ENCODE measurements around the gene TNNI2. TPM values are rescaled to one million over a fixed set of nuclear protein-coding genes. Genes with fewer than 3 reads are reported as not detected.

TNNI2 gene
- total RNA-seq, 1 donor: not detected

DNA sequence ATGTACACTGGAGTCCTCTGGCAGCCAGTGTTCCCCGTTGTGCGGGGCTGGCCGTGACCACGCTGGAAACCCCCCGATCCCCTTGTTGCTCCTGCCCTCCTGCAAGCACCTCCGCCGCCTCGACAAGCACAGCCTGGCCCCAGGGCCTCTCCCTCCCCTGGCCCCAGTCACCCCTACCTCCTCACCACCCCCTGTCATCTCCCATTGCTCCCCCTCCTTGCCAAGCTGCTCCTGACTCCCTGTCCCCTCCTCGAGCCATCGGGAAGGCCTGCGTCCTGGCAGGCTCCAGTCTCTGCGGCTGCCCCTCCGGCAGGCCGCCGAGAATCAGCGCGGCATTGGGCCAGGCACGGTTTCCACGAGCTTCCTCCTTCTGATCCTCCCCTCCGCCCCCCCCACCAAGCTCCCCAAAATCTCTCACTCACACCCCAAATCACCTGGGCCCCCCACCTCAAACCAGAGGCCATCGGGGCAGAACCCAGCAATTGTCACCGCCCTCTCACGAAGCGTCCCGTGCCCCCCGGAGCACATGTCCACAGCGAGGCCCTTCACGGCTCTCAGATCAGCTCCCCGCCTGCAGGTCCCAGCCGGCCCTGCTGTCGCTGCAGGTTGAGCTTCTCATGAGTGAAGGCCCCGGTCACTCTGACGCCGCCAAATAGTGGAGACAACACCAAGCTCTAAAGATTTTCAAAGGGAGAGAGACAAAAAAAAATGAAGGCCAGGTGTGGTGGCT, 8.4 kb downstream of the TNNI2 start:
- no peak overlapping the region for H3K4me3 ChIP-seq (ENCODE audit: low read depth, low read length)
- TF ChIP-seq, protein P1, sequence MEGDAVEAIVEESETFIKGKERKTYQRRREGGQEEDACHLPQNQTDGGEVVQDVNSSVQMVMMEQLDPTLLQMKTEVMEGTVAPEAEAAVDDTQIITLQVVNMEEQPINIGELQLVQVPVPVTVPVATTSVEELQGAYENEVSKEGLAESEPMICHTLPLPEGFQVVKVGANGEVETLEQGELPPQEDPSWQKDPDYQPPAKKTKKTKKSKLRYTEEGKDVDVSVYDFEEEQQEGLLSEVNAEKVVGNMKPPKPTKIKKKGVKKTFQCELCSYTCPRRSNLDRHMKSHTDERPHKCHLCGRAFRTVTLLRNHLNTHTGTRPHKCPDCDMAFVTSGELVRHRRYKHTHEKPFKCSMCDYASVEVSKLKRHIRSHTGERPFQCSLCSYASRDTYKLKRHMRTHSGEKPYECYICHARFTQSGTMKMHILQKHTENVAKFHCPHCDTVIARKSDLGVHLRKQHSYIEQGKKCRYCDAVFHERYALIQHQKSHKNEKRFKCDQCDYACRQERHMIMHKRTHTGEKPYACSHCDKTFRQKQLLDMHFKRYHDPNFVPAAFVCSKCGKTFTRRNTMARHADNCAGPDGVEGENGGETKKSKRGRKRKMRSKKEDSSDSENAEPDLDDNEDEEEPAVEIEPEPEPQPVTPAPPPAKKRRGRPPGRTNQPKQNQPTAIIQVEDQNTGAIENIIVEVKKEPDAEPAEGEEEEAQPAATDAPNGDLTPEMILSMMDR (IDR thresholded peaks at IDR 0.05; ENCODE audit: insufficient read depth, low read depth, low read length): no peak
- no peak for DNase-seq (ENCODE audit: low read depth)

DNA sequence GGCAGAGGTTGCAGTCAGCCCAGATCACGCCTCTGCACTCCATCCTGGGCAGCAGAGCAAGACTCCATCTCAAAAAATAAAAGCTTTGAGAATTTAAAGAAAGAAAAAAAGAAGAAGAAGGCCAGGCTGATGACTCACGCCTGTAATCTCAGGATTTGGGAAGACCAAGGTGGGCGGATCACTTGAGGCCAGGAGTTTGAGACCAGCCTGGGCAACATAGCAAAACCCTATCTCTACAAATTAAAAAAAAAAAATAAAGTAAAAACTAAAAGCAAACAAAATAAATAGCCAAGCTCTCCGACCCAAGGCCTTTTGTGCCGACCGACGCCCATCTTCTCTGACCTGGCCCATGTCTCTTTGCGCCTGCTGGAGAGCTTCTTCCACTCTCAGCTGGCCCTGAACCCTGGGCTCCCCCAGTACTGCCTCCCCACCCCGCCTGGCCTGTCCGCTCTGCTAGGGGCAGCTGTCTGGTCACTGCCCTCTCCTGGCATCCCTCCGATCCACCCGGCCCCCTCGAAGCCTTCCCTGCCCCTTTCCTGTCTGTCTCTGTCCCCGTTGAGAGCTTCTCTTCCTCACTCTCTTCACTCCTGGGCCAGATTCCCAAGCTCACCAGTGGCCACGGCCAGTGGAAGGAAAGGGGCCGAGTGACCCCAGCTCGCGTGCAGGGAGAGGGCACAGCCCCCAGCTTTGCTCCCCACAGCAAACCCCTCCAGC, 9.3 kb downstream of the TNNI2 start:
- H3K4me3 ChIP-seq (ENCODE audit: low read depth, low read length): no peak overlapping the region
- TF ChIP-seq, protein P1 (IDR thresholded peaks at IDR 0.05; ENCODE audit: insufficient read depth, low read depth, low read length): no peak
- DNase-seq (ENCODE audit: low read depth): peak; percentile 18

DNA sequence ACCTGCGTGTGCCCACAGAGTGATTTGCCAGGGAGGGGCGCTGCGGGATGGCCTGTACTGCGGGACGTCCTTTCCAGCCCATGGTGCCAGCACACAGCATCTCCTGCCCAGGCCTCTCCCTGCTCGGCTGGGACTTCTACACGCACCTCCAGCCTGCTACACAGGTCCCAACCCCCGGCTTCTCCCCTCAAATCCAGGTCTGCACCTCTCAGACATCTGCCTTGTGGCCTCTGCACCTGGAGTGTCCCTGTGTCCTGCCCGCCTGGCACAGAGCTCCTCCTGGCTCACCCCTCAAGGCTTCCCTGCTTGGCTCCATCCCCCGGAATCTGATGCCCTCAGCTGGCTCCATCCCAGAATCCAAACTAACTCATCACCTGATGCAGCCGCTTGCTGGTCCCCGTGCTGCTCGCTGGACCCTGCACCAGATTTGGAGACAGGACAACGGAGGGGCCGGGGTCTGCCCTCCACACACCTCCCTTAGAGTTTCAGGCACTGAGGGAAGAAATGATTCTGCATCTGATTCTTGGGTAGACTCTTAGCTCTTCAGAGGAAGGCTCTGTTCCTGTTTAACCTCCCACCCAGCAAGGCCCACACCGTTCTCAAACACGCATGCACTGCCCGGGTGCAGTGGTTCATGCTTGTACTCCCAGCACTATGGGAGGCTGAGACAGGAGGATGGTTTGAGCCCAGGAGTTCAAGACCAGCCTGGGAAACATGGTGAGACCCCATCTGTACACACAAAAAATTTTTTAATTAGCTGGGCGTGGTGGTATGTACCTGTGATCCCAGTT, 10.1 kb downstream of the TNNI2 start:
- no peak for DNase-seq (ENCODE audit: low read depth)
- H3K4me3 ChIP-seq (ENCODE audit: low read depth, low read length): no peak overlapping the region
- TF ChIP-seq, protein P1 (IDR thresholded peaks at IDR 0.05; ENCODE audit: insufficient read depth, low read depth, low read length): no peak

DNA sequence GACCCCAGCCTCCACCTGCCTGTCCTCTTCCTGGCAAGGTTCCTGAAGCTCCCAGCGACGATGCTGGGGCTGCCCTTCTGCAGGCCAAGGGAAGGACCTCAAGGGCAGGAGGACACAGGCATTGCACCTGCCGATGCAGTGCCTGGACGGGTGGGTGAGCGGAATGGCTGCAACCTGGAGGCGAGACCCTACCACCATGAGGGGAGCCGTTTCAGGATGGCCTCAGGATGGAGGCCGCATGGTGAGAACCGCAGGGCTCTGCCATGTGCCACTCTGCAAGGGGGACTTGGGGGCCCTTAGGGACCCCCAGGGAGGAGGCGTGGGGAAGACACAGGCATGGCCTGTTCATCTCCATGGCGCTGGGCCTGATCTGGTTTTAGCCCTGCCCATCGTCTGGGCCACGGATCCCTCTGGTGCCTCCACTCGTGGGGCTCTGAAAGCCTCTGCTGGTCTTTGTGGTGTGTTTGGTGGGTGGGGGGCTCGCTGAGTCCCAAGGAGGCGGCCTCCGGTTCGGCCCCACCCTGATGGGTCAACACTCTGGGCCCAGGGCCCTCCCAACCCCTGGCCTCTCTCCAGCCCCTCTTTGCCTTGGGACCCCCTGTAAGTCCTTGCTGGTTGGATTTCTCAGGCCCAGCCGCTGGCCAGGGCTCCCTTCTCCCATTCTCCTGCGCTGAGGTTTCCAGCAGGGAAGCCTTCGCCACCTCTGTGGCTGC, 12.8 kb downstream of the TNNI2 start:
- TF ChIP-seq, protein P1 (IDR thresholded peaks at IDR 0.05; ENCODE audit: insufficient read depth, low read depth, low read length): no peak
- H3K4me3 ChIP-seq (ENCODE audit: low read depth, low read length): no peak overlapping the region
- DNase-seq (ENCODE audit: low read depth): no peak

DNA sequence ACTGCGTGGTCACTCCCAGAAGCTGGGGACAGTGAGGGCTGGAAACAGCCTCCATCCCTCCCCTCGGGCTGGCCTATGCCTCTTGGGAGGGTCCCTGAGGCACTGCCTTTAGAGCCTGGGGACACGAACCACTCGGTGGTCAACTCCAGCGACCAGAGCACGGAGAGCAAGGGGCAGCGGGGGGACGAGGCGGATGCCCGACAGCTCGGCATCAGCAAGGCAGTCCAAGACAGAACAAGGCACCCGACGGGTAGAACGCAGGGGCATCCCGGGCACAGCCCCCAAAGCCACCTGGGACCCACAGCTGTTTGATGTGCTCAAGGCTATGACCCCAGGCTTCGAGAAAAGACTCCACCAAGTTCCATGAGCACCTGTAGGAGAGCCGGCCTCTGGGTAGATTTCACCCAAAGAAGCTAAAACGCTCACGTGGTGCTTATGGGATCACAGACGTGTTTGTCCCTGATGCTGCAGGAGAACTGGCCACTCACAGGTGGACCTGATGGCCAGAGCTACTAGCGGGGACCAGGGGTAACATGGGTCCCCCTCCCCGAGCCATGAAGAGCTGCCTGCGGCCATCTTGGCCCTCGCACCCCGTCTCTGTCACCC, 13.6 kb downstream of the TNNI2 start:
- no peak for DNase-seq (ENCODE audit: low read depth)
- H3K4me3 ChIP-seq (ENCODE audit: low read depth, low read length): no peak overlapping the region
- TF ChIP-seq, protein P1 (IDR thresholded peaks at IDR 0.05; ENCODE audit: insufficient read depth, low read depth, low read length): no peak

DNA sequence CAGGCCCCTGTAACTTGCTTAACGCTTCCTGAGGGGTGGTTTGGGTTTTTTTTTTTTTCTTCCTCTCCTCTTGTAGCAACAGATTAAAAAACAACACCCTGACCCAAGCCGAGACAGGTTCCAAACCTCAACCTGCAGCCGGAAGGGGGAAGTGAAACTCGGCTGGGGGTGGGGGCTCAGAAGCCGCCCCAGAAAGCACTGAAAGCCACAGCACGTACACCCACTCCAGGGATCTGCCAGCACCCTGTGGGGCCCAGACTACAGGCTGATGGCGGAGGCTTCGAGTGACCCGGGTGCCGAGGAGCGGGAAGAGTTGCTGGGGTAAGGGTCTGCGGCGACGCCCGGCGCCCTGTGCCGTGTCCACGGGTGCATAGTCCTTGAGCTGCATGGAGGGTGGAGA, 14.1 kb downstream of the TNNI2 start, which contains the start of gene LSP1:
Gene LSP1 (plus strand): TSS at position 208 of the 400 bp plus-strand sequence. CDS start 61 bp downstream, at position 269.
- no peak within 1 kb of the TSS for H3K4me3 ChIP-seq (ENCODE audit: low read depth, low read length)
- no peak for DNase-seq (ENCODE audit: low read depth)
- TF ChIP-seq, protein P1 (IDR thresholded peaks at IDR 0.05; ENCODE audit: insufficient read depth, low read depth, low read length): no peak
